Osteoblast (primary cell): Measurements from ENCODE around the gene TRPM1. TPM values are rescaled to one million over a fixed set of nuclear protein-coding genes. Genes with fewer than 3 reads are reported as not detected.

Source experiments
- DNase-seq: peaks from one replicate; pipeline ENCODE4 v3.0.0; 2011; ENCODE audit warnings: low spot score, mixed read lengths; ENCODE audit not compliant: insufficient read length; ENCODE audit errors: missing footprints
- H2AFZ ChIP-seq: 2 replicates; pipeline ENCODE4 v1.6.0; 2011; ENCODE audit warnings: mild to moderate bottlenecking, low read length
- H3K27ac ChIP-seq: 2 replicates; pipeline ENCODE4 v1.5.1; 2011; ENCODE audit warnings: mild to moderate bottlenecking, low read depth, low read length, moderate library complexity
- H3K27me3 ChIP-seq: 2 replicates; pipeline ENCODE4 v1.6.0; 2012; ENCODE audit warnings: mild to moderate bottlenecking, control low read depth, inconsistent platforms, low read length, moderate library complexity; ENCODE audit not compliant: insufficient read depth
- H3K36me3 ChIP-seq: 2 replicates; pipeline ENCODE4 v1.5.1; 2011; ENCODE audit warnings: mild to moderate bottlenecking, low read length, control low read depth, moderate library complexity; ENCODE audit not compliant: insufficient read depth
- H3K4me1 ChIP-seq: 2 replicates; pipeline ENCODE4 v1.5.1; 2011; ENCODE audit warnings: mild to moderate bottlenecking, low read length, control low read depth, moderate library complexity; ENCODE audit not compliant: insufficient read depth
- H3K4me2 ChIP-seq: 2 replicates; pipeline ENCODE4 v1.6.0; 2011; ENCODE audit warnings: mild to moderate bottlenecking, low read length; ENCODE audit not compliant: insufficient read depth
- H3K4me3 ChIP-seq: fragments of 200-600 bp; sonication (generic); 3 replicates; pipeline ENCODE4 v1.5.1; 2012; ENCODE audit warnings: mild to moderate bottlenecking, low read length, inconsistent platforms; ENCODE audit not compliant: insufficient read depth
- H3K79me2 ChIP-seq: 2 replicates; pipeline ENCODE4 v1.6.0; 2012; ENCODE audit warnings: mild to moderate bottlenecking, low read length, control low read depth, inconsistent platforms; ENCODE audit not compliant: insufficient read depth
- H3K9me3 ChIP-seq: 2 replicates; pipeline ENCODE4 v1.5.1; 2011; ENCODE audit warnings: low read depth, low read length, control low read depth
- H4K20me1 ChIP-seq: 2 replicates; pipeline ENCODE4 v1.6.0; 2012; ENCODE audit warnings: mild to moderate bottlenecking, low read length, control low read depth; ENCODE audit not compliant: insufficient read depth
- total RNA-seq: library from RNA; depleted of rRNA; stranded (reverse); fragments of >200 nt; gene quantifications from 2 replicates; pipeline ENCODE4 v1.2.3, GENCODE V29; 2012
- TF ChIP-seq, protein P1 (sequence below): IDR thresholded peaks from 2 replicates; pipeline ENCODE4 v1.5.1; 2011; ENCODE audit warnings: mild to moderate bottlenecking, low read depth, low read length, moderate library complexity; ENCODE audit errors: extremely low read depth

TRPM1 gene
- total RNA-seq, 1 donor: under 0.01 TPM

DNA sequence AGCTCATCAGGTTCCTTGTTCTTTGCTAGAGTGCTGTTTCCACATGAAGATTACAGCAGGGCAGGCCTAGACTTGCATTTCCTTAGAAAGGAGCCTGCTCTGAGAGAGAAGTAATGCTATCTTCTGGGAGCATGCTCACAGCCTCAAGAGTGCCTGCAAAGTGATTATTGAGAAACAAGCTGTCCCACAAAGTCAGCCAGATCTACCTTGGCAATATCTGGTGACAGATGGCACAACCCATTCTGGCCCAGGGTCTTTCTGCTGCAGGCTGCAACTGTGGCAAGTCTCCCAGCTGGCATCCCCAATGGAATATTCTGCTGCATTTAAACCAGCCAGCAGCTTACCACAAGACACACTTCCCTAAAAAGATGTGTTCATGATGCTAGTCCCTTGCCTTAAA lies 139.4 kb downstream of the TRPM1 start:
- TF ChIP-seq, protein P1, sequence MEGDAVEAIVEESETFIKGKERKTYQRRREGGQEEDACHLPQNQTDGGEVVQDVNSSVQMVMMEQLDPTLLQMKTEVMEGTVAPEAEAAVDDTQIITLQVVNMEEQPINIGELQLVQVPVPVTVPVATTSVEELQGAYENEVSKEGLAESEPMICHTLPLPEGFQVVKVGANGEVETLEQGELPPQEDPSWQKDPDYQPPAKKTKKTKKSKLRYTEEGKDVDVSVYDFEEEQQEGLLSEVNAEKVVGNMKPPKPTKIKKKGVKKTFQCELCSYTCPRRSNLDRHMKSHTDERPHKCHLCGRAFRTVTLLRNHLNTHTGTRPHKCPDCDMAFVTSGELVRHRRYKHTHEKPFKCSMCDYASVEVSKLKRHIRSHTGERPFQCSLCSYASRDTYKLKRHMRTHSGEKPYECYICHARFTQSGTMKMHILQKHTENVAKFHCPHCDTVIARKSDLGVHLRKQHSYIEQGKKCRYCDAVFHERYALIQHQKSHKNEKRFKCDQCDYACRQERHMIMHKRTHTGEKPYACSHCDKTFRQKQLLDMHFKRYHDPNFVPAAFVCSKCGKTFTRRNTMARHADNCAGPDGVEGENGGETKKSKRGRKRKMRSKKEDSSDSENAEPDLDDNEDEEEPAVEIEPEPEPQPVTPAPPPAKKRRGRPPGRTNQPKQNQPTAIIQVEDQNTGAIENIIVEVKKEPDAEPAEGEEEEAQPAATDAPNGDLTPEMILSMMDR: no peak
- DNase-seq: no peak
- no peaks in the 10 kb centered on the region for H3K79me2 ChIP-seq
- no peak overlapping the region for H3K4me3 ChIP-seq
- H3K4me2 ChIP-seq: no peak overlapping the region
- H3K9me3 ChIP-seq: no peaks in the 10 kb centered on the region
- no peaks in the 10 kb centered on the region for H3K4me1 ChIP-seq
- H3K27ac ChIP-seq: no peak overlapping the region
- no peaks in the 10 kb centered on the region for H4K20me1 ChIP-seq
- peaks cover 52% of the 10 kb centered on the region for H3K36me3 ChIP-seq
- no peaks in the 10 kb centered on the region for H3K27me3 ChIP-seq
- H2AFZ ChIP-seq: no peak overlapping the region

DNA sequence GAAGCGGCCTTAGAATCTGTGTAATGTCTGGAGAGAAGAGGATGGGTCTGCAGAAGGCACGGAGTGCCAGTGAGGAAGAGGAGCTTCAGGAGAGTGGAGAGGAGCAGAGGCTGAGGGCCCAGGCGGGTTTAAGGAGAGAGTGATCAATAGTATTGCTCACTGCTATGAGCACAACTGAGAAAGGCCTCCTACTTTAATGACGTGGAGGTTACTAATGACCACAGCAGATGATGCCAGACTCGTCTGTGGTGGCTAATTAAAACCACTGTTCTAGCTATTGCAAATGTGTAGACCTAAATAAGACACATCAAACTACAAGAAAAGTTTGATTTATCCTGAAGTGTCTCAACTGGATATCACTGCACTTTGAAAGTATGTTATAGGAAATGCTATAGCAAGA lies 143.3 kb downstream of the TRPM1 start:
- H3K79me2 ChIP-seq: no peaks in the 10 kb centered on the region
- no peak overlapping the region for H3K4me2 ChIP-seq
- no peaks in the 10 kb centered on the region for H3K27me3 ChIP-seq
- H3K4me1 ChIP-seq: peaks cover 22% of the 10 kb centered on the region
- H3K36me3 ChIP-seq: peaks cover 44% of the 10 kb centered on the region
- DNase-seq: peak; percentile 46
- no peak overlapping the region for H3K4me3 ChIP-seq
- TF ChIP-seq, protein P1: no peak
- no peak overlapping the region for H2AFZ ChIP-seq
- no peaks in the 10 kb centered on the region for H4K20me1 ChIP-seq
- H3K9me3 ChIP-seq: no peaks in the 10 kb centered on the region
- H3K27ac ChIP-seq: no peak overlapping the region

DNA sequence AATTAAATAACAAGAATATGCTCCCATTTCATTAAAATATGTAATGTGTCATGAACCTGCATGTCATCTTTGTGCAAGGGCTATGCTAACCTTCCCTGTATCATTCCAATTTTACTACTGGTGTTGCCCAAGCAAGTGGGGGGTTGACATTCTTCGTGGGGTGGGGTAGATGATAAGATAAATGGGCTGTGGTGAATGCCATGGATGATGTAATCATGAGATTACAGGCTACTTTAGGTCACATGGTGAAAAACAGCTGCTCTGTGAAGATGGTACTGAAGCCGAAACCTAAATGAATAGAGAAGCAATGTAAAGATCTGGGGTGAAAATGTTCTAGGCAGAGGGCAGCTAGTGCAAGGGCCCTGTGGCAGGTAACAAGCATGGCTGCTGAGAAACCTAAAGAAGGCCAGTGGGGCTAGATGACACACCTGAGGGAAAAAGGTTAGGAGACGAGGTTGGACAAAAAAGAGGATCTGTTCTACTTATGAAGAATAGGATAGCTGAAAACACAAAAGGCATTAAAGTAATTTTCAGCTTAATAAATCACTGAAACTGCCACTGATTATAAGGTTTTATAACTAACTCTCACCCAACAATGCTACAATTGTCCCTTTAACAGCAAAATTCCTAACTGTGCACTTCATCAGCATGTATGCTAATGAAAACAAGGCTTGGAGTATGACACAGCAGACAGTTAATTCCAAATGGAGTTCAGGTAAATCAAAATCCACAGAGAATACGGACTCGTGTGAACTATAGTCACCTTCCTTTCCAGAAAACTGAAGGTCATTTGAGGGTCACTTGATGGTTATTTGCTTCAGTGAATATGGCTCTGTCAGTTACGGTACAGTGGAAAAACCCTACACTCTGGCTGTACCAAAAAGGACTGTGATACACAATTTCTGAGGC lies 145.1 kb downstream of the TRPM1 start:
- TF ChIP-seq, protein P1: no peak
- Histone ChIP-seq H3K4me2 (peak overlapping the region; percentile 7), H3K79me2 (no peaks in the 10 kb centered on the region), H3K4me1 (peaks cover 22% of the 10 kb centered on the region), H3K9me3 (no peaks in the 10 kb centered on the region), H3K4me3 (no peak overlapping the region), H2AFZ (no peak overlapping the region), H3K36me3 (peaks cover 54% of the 10 kb centered on the region), H4K20me1 (no peaks in the 10 kb centered on the region), H3K27ac (peak overlapping the region; percentile 24), H3K27me3 (no peaks in the 10 kb centered on the region)
- peak; percentile 22 for DNase-seq

DNA sequence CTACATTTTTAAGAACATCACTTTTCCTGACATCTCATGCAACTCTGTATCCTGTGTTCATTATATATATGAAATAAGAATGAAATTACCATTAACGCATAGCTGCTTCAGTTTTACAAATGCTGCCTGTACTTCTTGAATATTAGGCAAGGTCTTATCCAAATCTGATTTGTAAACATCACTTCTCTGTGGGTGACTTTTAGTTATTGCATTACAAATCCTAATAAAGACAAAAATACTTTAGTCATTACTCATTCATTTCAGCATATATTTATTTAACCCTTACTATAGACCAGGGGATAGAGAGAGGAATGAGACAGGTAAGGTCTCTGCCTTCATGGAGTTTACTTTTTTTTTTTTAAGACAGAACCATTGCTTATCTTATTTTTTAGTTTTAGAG lies 146.9 kb downstream of the TRPM1 start:
- Histone ChIP-seq H3K27ac (peak overlapping the region; percentile 52), H3K9me3 (no peaks in the 10 kb centered on the region)

More for the DNA sequence above, 146.9 kb downstream of the TRPM1 start:
- Histone ChIP-seq H3K36me3 (peaks cover 51% of the 10 kb centered on the region), H3K4me1 (peaks cover 22% of the 10 kb centered on the region), H3K4me2 (no peak overlapping the region), H3K79me2 (no peaks in the 10 kb centered on the region), H3K4me3 (no peak overlapping the region), H3K27me3 (no peaks in the 10 kb centered on the region), H4K20me1 (no peaks in the 10 kb centered on the region), H2AFZ (no peak overlapping the region)
- DNase-seq: no peak
- TF ChIP-seq, protein P1: no peak
